ENCODE measurements around the gene ELMOD3. TPM values are rescaled to one million over a fixed set of nuclear protein-coding genes. Genes with fewer than 3 reads are reported as not detected.

ELMOD3 gene
- total RNA-seq, 1 experiment from 2014 or later = 9.7 TPM

GRCh38 chr2:85308201-85308600 is 46.4 kb upstream of the ELMOD3 start:
- Mint-ChIP-seq H3K4me1 (peaks cover 19% of the 10 kb centered on the region), H3K27me3 (ENCODE audit: low read depth) (no peaks in the 10 kb centered on the region), H3K9me3 (no peaks in the 10 kb centered on the region), H3K36me3 (peaks cover 53% of the 10 kb centered on the region), H3K4me3 (no peak overlapping the region), H3K27ac (peak overlapping the region; percentile 31; the same call in 1 of the 2 replicates)
- ATAC-seq (no peak), DNase-seq (ENCODE audit: low spot score) (no peak)
- POLR2A ChIA-PET = no interaction called here
- CTCF ChIA-PET = interaction anchor here (1.5 to 3.2 kb wide), 3 partner anchors 8 to 242 kb away, joined by 3 to 15 read pairs (median 12); no protein-coding TSS in a partner anchor
- TF ChIP-seq ETV6 (CRISPR knock-in tag; IDR thresholded peaks at IDR 0.05) = no peak
- no peak for TF ChIP-seq GRHL2 (CRISPR knock-in tag; IDR thresholded peaks at IDR 0.05; ENCODE audit: insufficient replicate concordance, severe bottlenecking)
- no peak for TF ChIP-seq EMX1 (CRISPR knock-in tag; IDR thresholded peaks at IDR 0.05)
- no peak for TF ChIP-seq ZMAT4 (CRISPR knock-in tag; IDR thresholded peaks at IDR 0.05)
- no peak for TF ChIP-seq MAX (CRISPR knock-in tag; IDR thresholded peaks at IDR 0.05)
- TF ChIP-seq CREM (CRISPR knock-in tag; IDR thresholded peaks at IDR 0.05) = no peak
- no peak for TF ChIP-seq ZNF425 (CRISPR knock-in tag; conservative IDR thresholded peaks at IDR 0.05)

- H3K36me3 Mint-ChIP-seq = peaks cover 51% of the 10 kb centered on the region
- no peak overlapping the region for H3K27ac Mint-ChIP-seq
- ChIA-PET CTCF (interaction anchor here (1.5 to 3.2 kb wide), 5 partner anchors 9 to 243 kb away, joined by 3 to 15 read pairs (median 12); no protein-coding TSS in a partner anchor), POLR2A (interaction anchor here (0.8 kb wide), 1 partner anchor 174 kb away, joined by 3 read pairs; no protein-coding TSS in a partner anchor)
- no peak overlapping the region for H3K4me3 Mint-ChIP-seq
- no peaks in the 10 kb centered on the region for H3K9me3 Mint-ChIP-seq
- no peak for ATAC-seq
- H3K27me3 Mint-ChIP-seq (ENCODE audit: low read depth) = no peaks in the 10 kb centered on the region
- peaks cover 19% of the 10 kb centered on the region for H3K4me1 Mint-ChIP-seq
- no peak for DNase-seq (ENCODE audit: low spot score)
- no peak for TF ChIP-seq CREB1 (CRISPR knock-in tag; IDR thresholded peaks at IDR 0.05)
- no peak for TF ChIP-seq NR3C1 (CRISPR knock-in tag; conservative IDR thresholded peaks at IDR 0.05; ENCODE audit: low read depth)
- TF ChIP-seq ZNF396 (CRISPR knock-in tag; IDR thresholded peaks at IDR 0.05; ENCODE audit: borderline replicate concordance) = no peak
- no peak for TF ChIP-seq HMGA2 (CRISPR knock-in tag; IDR thresholded peaks at IDR 0.05)
- TF ChIP-seq MAX (CRISPR knock-in tag; IDR thresholded peaks at IDR 0.05) = no peak
- TF ChIP-seq IRF1 (CRISPR knock-in tag; IDR thresholded peaks at IDR 0.05) = no peak
- no peak for TF ChIP-seq FOXJ3 (CRISPR knock-in tag; IDR thresholded peaks at IDR 0.05; ENCODE audit: borderline replicate concordance)
- no peak for TF ChIP-seq E2F4 (CRISPR knock-in tag; IDR thresholded peaks at IDR 0.05; ENCODE audit: borderline replicate concordance, low read depth)
- no peak for TF ChIP-seq ZBTB43 (CRISPR knock-in tag; IDR thresholded peaks at IDR 0.05)
- TF ChIP-seq ZNF532 (CRISPR knock-in tag; IDR thresholded peaks at IDR 0.05; ENCODE audit: borderline replicate concordance) = no peak
Measured at GRCh38 chr2:85308896-85309555, 45.5 kb upstream of the ELMOD3 start.
